HG03064 (cell line): ENCODE data around the gene XRCC5.
"Not testable (repeated sequence)": the region's sequence is repeated elsewhere in the genome, so short reads cannot be mapped to it uniquely, and the experiment has no call there.

ENCODE experiments used
- ATAC-seq: cut with Tn5 transposase; IDR thresholded peaks from one replicate; pipeline ENCODE4 v1.9.1; 2021; ENCODE audit warnings: low read depth; ENCODE audit not compliant: unreplicated experiment

XRCC5 gene

GRCh38 chr2:216189410-216189809, 80.3 kb downstream of the XRCC5 start:
- no peak for ATAC-seq

GRCh38 chr2:216192181-216192580, 83.0 kb downstream of the XRCC5 start:
- no peak for ATAC-seq

- no peak for ATAC-seq
Observed at GRCh38 chr2:216192931-216193330, 83.8 kb downstream of the XRCC5 start.

- ATAC-seq, result no peak
Observed at GRCh38 chr2:216194013-216194412, 84.9 kb downstream of the XRCC5 start.

- no peak for ATAC-seq
Observed at GRCh38 chr2:216194561-216194960, 85.4 kb downstream of the XRCC5 start.

GRCh38 chr2:216195565-216196029, 86.4 kb downstream of the XRCC5 start:
- no peak for ATAC-seq

GRCh38 chr2:216201692-216202306, 92.7 kb downstream of the XRCC5 start:
- no peak for ATAC-seq

- ATAC-seq, result no peak
Observed at GRCh38 chr2:216202626-216203250, 93.6 kb downstream of the XRCC5 start.

GRCh38 chr2:216205486-216205885, 96.3 kb downstream of the XRCC5 start:
- peak; percentile 4 for ATAC-seq

- peak; percentile 89 for ATAC-seq
Observed at GRCh38 chr2:216206041-216206703, 97.0 kb downstream of the XRCC5 start.

GRCh38 chr2:216206821-216207220, 97.7 kb downstream of the XRCC5 start:
- ATAC-seq, result no peak

- ATAC-seq, result not testable (repeated sequence)
Observed at GRCh38 chr2:216208661-216209060, 99.5 kb downstream of the XRCC5 start.

- ATAC-seq, result no peak
Observed at GRCh38 chr2:216210701-216211540, 101.8 kb downstream of the XRCC5 start.

GRCh38 chr2:216211614-216212145, 102.5 kb downstream of the XRCC5 start:
- no peak for ATAC-seq

GRCh38 chr2:216214768-216215167, 105.6 kb downstream of the XRCC5 start:
- ATAC-seq, result no peak

- no peak for ATAC-seq
Observed at GRCh38 chr2:216215658-216216390, 106.7 kb downstream of the XRCC5 start.

GRCh38 chr2:216216951-216217903, 108.1 kb downstream of the XRCC5 start:
- no peak for ATAC-seq

GRCh38 chr2:216217904-216218260, 108.7 kb downstream of the XRCC5 start:
- ATAC-seq, result peak; percentile 48

- ATAC-seq, result no peak
Observed at GRCh38 chr2:216219861-216220260, 110.7 kb downstream of the XRCC5 start.
